Type B pancreatic cell (in vitro differentiated cells): ENCODE data around the gene UNC13B. TPM values are rescaled to one million over a fixed set of nuclear protein-coding genes. Genes with fewer than 3 reads are reported as not detected.

Source experiments
- DNase-seq: peaks from one replicate; pipeline ENCODE4 v3.0.0; 2021; ENCODE audit warnings: mixed read lengths; ENCODE audit not compliant: unreplicated experiment; ENCODE audit errors: extremely low spot score
- H3K27ac Mint-ChIP-seq: 2 replicates; pipeline ENCODE4 v1.8.0; 2021; ENCODE audit warnings: mild to moderate bottlenecking, mixed read lengths
- H3K27me3 Mint-ChIP-seq: 2 replicates; pipeline ENCODE4 v1.8.0; 2021; ENCODE audit warnings: mixed read lengths
- H3K36me3 Mint-ChIP-seq: 2 replicates; pipeline ENCODE4 v1.8.0; 2021; ENCODE audit warnings: mixed read lengths
- H3K4me1 Mint-ChIP-seq: one replicate; pipeline ENCODE4 v1.8.0; 2021; ENCODE audit warnings: mixed read lengths; ENCODE audit not compliant: unreplicated experiment
- H3K4me3 Mint-ChIP-seq: 2 replicates; pipeline ENCODE4 v1.8.0; 2021; ENCODE audit warnings: mild to moderate bottlenecking, mixed read lengths
- H3K9me3 Mint-ChIP-seq: 2 replicates; pipeline ENCODE4 v1.8.0; 2021; ENCODE audit warnings: mixed read lengths
- total RNA-seq: library from RNA; stranded (reverse); gene quantifications from 2 replicates; pipeline ENCODE4 v1.2.1, GENCODE V29; 2021; ENCODE audit warnings: low replicate concordance
- TF ChIP-seq, protein P1 (sequence below): fragments of 200-600 bp; sonication (generic); conservative IDR thresholded peaks from 2 replicates; pipeline ENCODE4 v1.5.0; 2021; ENCODE audit warnings: antibody characterized with exemption, mild to moderate bottlenecking

UNC13B gene
- total RNA-seq, 1 donor from 2014 or later, result 48.9 TPM

DNA sequence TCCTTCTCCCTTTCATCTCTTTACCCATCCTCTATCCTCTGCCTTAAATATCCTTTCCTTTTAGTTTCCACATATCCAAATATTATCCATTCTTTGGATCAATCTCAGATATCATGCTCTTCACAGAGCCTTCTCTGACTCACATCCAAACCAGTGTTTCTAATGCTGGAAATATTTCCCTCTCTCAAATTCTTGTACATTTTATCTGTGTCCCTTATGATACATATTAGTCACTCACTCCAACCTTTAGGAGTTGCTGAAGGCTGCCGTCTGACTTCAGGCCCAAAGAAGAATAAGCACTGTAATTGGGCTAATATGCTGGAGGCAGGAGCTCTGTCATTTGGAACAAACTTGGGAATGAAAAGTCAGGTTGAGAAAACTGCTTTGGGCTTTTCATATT is 171.7 kb downstream of the UNC13B start:
- no peaks in the 10 kb centered on the region for H3K9me3 Mint-ChIP-seq
- TF ChIP-seq, protein P1, sequence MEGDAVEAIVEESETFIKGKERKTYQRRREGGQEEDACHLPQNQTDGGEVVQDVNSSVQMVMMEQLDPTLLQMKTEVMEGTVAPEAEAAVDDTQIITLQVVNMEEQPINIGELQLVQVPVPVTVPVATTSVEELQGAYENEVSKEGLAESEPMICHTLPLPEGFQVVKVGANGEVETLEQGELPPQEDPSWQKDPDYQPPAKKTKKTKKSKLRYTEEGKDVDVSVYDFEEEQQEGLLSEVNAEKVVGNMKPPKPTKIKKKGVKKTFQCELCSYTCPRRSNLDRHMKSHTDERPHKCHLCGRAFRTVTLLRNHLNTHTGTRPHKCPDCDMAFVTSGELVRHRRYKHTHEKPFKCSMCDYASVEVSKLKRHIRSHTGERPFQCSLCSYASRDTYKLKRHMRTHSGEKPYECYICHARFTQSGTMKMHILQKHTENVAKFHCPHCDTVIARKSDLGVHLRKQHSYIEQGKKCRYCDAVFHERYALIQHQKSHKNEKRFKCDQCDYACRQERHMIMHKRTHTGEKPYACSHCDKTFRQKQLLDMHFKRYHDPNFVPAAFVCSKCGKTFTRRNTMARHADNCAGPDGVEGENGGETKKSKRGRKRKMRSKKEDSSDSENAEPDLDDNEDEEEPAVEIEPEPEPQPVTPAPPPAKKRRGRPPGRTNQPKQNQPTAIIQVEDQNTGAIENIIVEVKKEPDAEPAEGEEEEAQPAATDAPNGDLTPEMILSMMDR, result no peak
- no peak overlapping the region for H3K27ac Mint-ChIP-seq
- H3K4me1 Mint-ChIP-seq, result no peaks in the 10 kb centered on the region
- DNase-seq, result no peak
- peaks cover 11% of the 10 kb centered on the region for H3K36me3 Mint-ChIP-seq
- no peak overlapping the region for H3K4me3 Mint-ChIP-seq
- no peaks in the 10 kb centered on the region for H3K27me3 Mint-ChIP-seq

DNA sequence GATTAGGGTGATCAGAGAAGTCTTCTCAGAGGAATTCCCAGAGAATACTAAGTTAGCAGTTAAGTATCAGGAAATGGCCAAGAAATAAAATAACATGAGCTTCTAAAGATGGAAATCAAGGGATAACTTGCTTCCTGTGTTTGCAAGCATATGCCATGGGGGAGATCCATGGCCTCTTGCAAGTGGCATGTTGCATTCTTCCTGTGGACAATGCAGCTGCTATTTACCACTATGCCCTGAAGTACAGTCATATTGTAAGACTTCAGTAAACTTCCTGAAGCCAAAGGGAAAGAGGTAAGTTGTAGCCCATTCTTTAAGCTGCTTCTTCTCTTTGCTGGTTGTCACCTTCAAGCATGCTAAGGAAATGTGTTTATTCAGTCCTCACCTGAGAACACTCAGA is 173.4 kb downstream of the UNC13B start:
- TF ChIP-seq, protein P1, result no peak
- Mint-ChIP-seq H3K27ac (no peak overlapping the region), H3K9me3 (no peaks in the 10 kb centered on the region), H3K27me3 (no peaks in the 10 kb centered on the region), H3K36me3 (peaks cover 8% of the 10 kb centered on the region), H3K4me3 (no peak overlapping the region), H3K4me1 (peaks cover 3% of the 10 kb centered on the region)
- DNase-seq, result no peak

DNA sequence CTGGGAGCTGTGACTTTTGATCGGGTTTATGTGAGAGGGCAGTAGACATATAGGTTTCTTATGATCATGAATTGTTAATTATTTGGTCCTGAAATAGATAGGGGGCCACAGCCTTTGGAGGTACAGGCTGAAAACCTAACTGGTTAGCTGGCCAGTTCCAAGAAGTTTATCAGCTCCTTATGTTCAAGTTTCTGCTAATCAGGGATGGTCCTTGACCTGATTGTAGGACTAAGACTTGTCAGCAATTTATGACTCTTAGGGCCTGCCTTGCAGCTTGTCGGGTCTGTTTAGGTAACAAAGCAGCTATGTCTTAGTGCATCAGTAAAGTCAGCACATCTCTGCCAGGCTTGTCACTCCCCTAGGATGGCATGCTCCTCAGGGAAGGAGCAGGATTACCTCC is 176.3 kb downstream of the UNC13B start:
- H3K4me3 Mint-ChIP-seq, result no peak overlapping the region
- H3K4me1 Mint-ChIP-seq, result peaks cover 17% of the 10 kb centered on the region
- TF ChIP-seq, protein P1, result no peak
- no peak for DNase-seq
- H3K36me3 Mint-ChIP-seq, result peaks cover 7% of the 10 kb centered on the region
- no peaks in the 10 kb centered on the region for H3K9me3 Mint-ChIP-seq
- H3K27me3 Mint-ChIP-seq, result no peaks in the 10 kb centered on the region
- H3K27ac Mint-ChIP-seq, result no peak overlapping the region

DNA sequence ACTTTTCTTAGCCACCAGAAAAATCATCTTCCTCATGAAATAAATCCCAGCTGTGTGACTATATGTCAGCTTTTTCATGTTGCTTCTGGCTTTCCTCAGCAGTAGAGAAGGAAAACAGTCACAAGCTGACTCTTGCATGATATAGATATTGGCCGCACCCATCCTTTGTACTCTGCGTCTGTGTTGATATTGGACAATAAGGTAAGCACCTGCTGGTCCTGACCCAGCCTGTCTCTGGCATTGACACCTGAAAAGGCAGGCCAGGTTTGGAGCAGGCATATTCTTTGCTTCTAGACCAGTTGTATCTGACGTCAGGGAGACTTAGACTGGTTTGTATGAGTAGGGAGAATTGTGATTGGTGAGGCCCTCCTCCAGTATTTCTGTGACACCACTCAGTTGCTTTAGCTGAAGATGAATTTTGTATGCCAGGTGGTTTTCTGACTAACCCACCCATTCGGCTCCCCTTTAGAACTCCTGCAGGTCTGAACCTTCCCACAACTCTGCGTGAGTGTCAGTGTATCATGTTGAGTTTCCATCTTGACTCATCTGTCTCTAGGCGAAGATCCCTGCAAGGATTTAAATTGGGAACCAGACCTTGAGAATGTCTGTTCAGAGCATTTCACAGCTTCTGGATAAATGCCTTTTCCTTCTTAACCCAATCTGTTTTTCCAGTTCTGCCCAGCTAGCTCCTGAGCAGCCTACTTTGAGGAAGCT is 176.9 kb downstream of the UNC13B start:
- TF ChIP-seq, protein P1, result no peak
- no peaks in the 10 kb centered on the region for H3K9me3 Mint-ChIP-seq
- peaks cover 7% of the 10 kb centered on the region for H3K36me3 Mint-ChIP-seq
- H3K4me1 Mint-ChIP-seq, result peaks cover 17% of the 10 kb centered on the region
- H3K4me3 Mint-ChIP-seq, result no peak overlapping the region
- no peak overlapping the region for H3K27ac Mint-ChIP-seq
- no peak for DNase-seq
- no peaks in the 10 kb centered on the region for H3K27me3 Mint-ChIP-seq

DNA sequence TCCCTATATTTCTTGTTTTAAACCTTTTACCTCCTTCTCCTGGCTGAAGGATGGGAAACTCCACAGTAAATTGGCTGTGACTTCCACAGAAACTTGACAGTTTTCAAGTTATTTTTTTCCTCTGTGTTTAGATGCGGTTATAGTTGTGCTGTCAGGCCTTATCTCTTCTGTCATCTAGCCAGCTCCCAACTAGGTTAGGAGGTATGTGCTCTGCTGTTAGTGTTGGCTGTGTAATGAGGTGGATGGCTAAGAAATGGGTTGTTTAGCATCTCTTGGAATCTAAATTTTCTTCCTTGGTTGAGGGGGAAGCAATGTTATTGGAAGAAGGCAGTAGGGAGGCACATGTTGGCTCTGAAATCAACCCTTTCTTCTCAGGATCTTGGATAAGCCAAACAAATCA is 178.2 kb downstream of the UNC13B start:
- DNase-seq, result no peak
- Mint-ChIP-seq H3K4me3 (no peak overlapping the region), H3K27ac (no peak overlapping the region), H3K9me3 (no peaks in the 10 kb centered on the region), H3K4me1 (peaks cover 17% of the 10 kb centered on the region), H3K27me3 (no peaks in the 10 kb centered on the region), H3K36me3 (peaks cover 7% of the 10 kb centered on the region)
- TF ChIP-seq, protein P1, result no peak
